Keratinocyte (primary cell): ENCODE measurements around the gene CLPTM1L. TPM values are rescaled to one million over a fixed set of nuclear protein-coding genes. Genes with fewer than 3 reads are reported as not detected.

Source experiments
- DNase-seq: peaks from one replicate; pipeline ENCODE4 v3.0.0-alpha.2; 2011; ENCODE audit warnings: low read depth, missing footprints, low spot score
- FAIRE-seq: peaks from 2 replicates; lab custom pipeline; 2011; peaks lifted over from hg19 to GRCh38; lab: Jason Lieb, UNC
- H2AFZ ChIP-seq: 2 replicates; pipeline ENCODE4 v1.6.0; 2012; ENCODE audit warnings: low read length, control low read depth, inconsistent platforms; ENCODE audit not compliant: control insufficient read depth
- H3K27ac ChIP-seq: 2 replicates; pipeline ENCODE4 v1.5.1; 2011; ENCODE audit warnings: low read length; ENCODE audit not compliant: control insufficient read depth, insufficient read depth
- H3K27me3 ChIP-seq: 3 replicates; pipeline ENCODE4 v1.6.0; 2011; ENCODE audit warnings: low read length; ENCODE audit not compliant: control insufficient read depth, insufficient read depth; ENCODE audit errors: extremely low read depth
- H3K36me3 ChIP-seq, 2 experiments: 2 replicates in 1 of 2; 3 replicates in 1 of 2; pipeline ENCODE4 v1.5.1; 2011; ENCODE audit warnings: low read length in 2 of 2, mild to moderate bottlenecking in 1 of 2; ENCODE audit not compliant: control insufficient read depth in 2 of 2, insufficient read depth in 2 of 2; ENCODE audit errors: extremely low read depth in 1 of 2
- H3K4me1 ChIP-seq: 3 replicates; pipeline ENCODE4 v1.5.1; 2011; ENCODE audit warnings: low read length; ENCODE audit not compliant: control insufficient read depth, insufficient read depth; ENCODE audit errors: extremely low read depth
- H3K4me2 ChIP-seq: 3 replicates; pipeline ENCODE4 v1.6.0; 2011; ENCODE audit warnings: low read depth, low read length; ENCODE audit not compliant: control insufficient read depth, insufficient read depth; ENCODE audit errors: extremely low read depth
- H3K4me3 ChIP-seq, 3 experiments: fragments of 200-600 bp in 1 of 3; sonication (generic) in 1 of 3; 2 replicates in 2 of 3; 3 replicates in 1 of 3; pipeline ENCODE4 v1.5.1; 2011 to 2016; ENCODE audit warnings: low read length in 3 of 3, mild to moderate bottlenecking in 3 of 3, control low read depth in 2 of 3, inconsistent platforms in 1 of 3, low read depth in 1 of 3, mixed read lengths in 1 of 3, mixed run types in 1 of 3, moderate library complexity in 1 of 3; ENCODE audit not compliant: control insufficient read depth in 2 of 3, insufficient read depth in 2 of 3; ENCODE audit errors: extremely low read depth in 1 of 3
- H3K79me2 ChIP-seq: 2 replicates; pipeline ENCODE4 v1.6.0; 2012; ENCODE audit warnings: low read length; ENCODE audit not compliant: control insufficient read depth, insufficient read depth
- H3K9ac ChIP-seq: 3 replicates; pipeline ENCODE4 v1.6.0; 2011; ENCODE audit warnings: low read length; ENCODE audit not compliant: control insufficient read depth, insufficient read depth; ENCODE audit errors: extremely low read depth
- H3K9me1 ChIP-seq: 3 replicates; pipeline ENCODE4 v1.6.0; 2011; ENCODE audit warnings: low read length; ENCODE audit not compliant: control insufficient read depth, insufficient read depth; ENCODE audit errors: extremely low read depth
- H3K9me3 ChIP-seq: 2 replicates; pipeline ENCODE4 v1.5.1; 2012; ENCODE audit warnings: low read depth, low read length; ENCODE audit not compliant: control insufficient read depth
- H4K20me1 ChIP-seq: 3 replicates; pipeline ENCODE4 v1.6.0; 2011; ENCODE audit warnings: low read length; ENCODE audit not compliant: control insufficient read depth, insufficient read depth; ENCODE audit errors: extremely low read depth
- EZH2 ChIP-seq: IDR thresholded peaks from one replicate; pipeline ENCODE4 v1.6.1; 2012; ENCODE audit warnings: inconsistent platforms, mild to moderate bottlenecking, low read length, moderate library complexity
- dilution Hi-C: fragments of 300-500 bp; cut with MboI; formaldehyde crosslinking; loops from one replicate; pipeline ENCODE4 v1.7.0; 2020; ENCODE audit warnings: low sequenced_read_pairs; ENCODE audit not compliant: extremely low pct_ligation_motif_present
- polyA plus RNA-seq, 5 experiments: library from polyadenylated mRNA; depleted of rRNA in 3 of 5; stranded (reverse) in 3 of 5; stranded (forward) in 1 of 5; unstranded in 1 of 5; fragments of >200 nt; gene quantifications; 1 replicate in 1 of 5; 2 replicates in 3 of 5; 3 replicates in 1 of 5; pipeline versions ENCODE4 v1.2.1 to v1.2.3, GENCODE V29; 2011 to 2012; ENCODE audit warnings: missing spikeins in 2 of 5, low read depth in 1 of 5, low replicate concordance in 1 of 5
- TF ChIP-seq, protein P1 (sequence below), 3 experiments: IDR thresholded peaks in 1 of 3; conservative IDR thresholded peaks in 1 of 3; optimal IDR thresholded peaks in 1 of 3; 2 replicates in 2 of 3; 3 replicates in 1 of 3; pipeline versions ENCODE3 to v1.5.1; 2011; ENCODE audit warnings: low read length in 3 of 3, mild to moderate bottlenecking in 3 of 3, moderate library complexity in 2 of 3, control low read depth in 1 of 3, inconsistent platforms in 1 of 3; ENCODE audit not compliant: insufficient read depth in 2 of 3; ENCODE audit errors: extremely low read depth in 1 of 3

Gene CLPTM1L
- polyA plus RNA-seq, 1 donor (not counting 4 experiments of a cell fraction or from before 2014, with no cell fraction given), result 142 TPM

DNA sequence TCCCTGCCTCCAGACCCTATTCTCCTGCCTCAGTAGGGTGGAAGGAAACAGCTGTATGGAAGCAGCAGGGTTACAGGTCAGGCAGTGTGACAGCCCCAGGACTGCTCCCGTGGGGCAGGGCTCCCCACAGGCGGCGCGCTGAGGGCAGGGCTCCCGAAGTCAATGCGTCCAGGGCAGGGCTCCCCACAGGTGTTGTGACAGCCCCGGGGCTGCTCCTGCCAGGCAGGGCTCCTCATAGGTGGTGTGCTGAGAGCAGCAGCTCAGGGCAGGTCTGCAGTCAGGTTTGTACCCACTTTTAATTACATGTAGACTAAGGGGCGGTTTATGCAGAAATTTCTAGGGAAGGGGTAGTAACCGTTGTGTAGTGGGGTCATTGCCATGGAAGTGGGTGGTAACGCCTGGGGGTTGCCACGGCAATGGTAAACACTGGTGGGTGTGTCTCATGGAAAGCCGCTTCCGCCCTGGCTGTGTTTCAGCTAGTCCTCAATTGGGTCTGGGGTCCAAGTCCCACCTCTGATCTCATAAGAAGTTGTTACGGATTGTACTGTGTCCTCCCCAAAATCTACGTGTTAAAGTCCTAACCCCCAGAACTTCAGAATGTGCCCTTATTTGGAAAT lies 33.4 kb downstream of the CLPTM1L start:
- Histone ChIP-seq H3K36me3 (no peaks in the 10 kb centered on the region), H3K9ac (no peak overlapping the region), H4K20me1 (no peaks in the 10 kb centered on the region), H3K27me3 (no peaks in the 10 kb centered on the region), H3K9me1 (no peaks in the 10 kb centered on the region), H2AFZ (no peak overlapping the region), H3K9me3 (peaks cover 8% of the 10 kb centered on the region), H3K79me2 (no peaks in the 10 kb centered on the region), H3K4me2 (no peak overlapping the region), H3K27ac (no peak overlapping the region), H3K4me1 (peaks cover 15% of the 10 kb centered on the region), H3K4me3 (no peak overlapping the region)
- FAIRE-seq (no peak), DNase-seq (no peak)
- TF ChIP-seq EZH2, result no peak
- TF ChIP-seq, protein P1, sequence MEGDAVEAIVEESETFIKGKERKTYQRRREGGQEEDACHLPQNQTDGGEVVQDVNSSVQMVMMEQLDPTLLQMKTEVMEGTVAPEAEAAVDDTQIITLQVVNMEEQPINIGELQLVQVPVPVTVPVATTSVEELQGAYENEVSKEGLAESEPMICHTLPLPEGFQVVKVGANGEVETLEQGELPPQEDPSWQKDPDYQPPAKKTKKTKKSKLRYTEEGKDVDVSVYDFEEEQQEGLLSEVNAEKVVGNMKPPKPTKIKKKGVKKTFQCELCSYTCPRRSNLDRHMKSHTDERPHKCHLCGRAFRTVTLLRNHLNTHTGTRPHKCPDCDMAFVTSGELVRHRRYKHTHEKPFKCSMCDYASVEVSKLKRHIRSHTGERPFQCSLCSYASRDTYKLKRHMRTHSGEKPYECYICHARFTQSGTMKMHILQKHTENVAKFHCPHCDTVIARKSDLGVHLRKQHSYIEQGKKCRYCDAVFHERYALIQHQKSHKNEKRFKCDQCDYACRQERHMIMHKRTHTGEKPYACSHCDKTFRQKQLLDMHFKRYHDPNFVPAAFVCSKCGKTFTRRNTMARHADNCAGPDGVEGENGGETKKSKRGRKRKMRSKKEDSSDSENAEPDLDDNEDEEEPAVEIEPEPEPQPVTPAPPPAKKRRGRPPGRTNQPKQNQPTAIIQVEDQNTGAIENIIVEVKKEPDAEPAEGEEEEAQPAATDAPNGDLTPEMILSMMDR (optimal IDR thresholded peaks at IDR 0.05 in 1 of 3, IDR thresholded peaks at IDR 0.05 in 1 of 3, conservative IDR thresholded peaks at IDR 0.05 in 1 of 3; ENCODE audit: extremely low read depth in 1 of 3, insufficient read depth in 2 of 3, low read length in 3 of 3), result no peak
- dilution Hi-C loops, result no loop called here

DNA sequence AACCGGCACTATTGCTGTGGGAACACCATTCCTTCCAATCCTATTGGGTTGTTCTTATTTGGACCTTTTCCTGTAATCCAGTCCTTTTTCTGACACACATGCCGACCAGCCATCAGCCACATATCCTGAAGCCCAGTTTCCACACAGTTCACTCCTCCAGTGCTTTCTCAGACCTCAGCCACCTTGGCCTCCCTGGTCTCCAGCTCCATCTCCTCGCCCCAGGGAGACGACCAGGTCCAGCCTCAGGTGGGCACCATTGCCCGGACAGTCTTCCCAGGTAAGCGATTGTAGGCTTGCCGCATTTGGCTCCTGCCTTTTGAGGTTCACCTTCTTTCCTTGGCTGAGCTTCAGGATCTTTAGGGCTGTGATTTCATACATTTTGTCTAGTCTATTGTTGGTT lies 34.8 kb downstream of the CLPTM1L start:
- TF ChIP-seq, protein P1 (optimal IDR thresholded peaks at IDR 0.05 in 1 of 3, IDR thresholded peaks at IDR 0.05 in 1 of 3, conservative IDR thresholded peaks at IDR 0.05 in 1 of 3; ENCODE audit: extremely low read depth in 1 of 3, insufficient read depth in 2 of 3, low read length in 3 of 3), result no peak
- no peak for TF ChIP-seq EZH2
- dilution Hi-C loops, result no loop called here
- H3K4me1 ChIP-seq, result peaks cover under 1% of the 10 kb centered on the region
- no peak overlapping the region for H3K9ac ChIP-seq
- DNase-seq (no peak), FAIRE-seq (no peak)
- no peaks in the 10 kb centered on the region for H3K27me3 ChIP-seq
- no peaks in the 10 kb centered on the region for H3K79me2 ChIP-seq
- no peak overlapping the region for H3K4me2 ChIP-seq
- peaks cover 8% of the 10 kb centered on the region for H3K9me3 ChIP-seq
- no peak overlapping the region for H2AFZ ChIP-seq
- H3K4me3 ChIP-seq, result no peak overlapping the region
- no peaks in the 10 kb centered on the region for H3K36me3 ChIP-seq
- no peaks in the 10 kb centered on the region for H3K9me1 ChIP-seq
- H3K27ac ChIP-seq, result no peak overlapping the region
- H4K20me1 ChIP-seq, result no peaks in the 10 kb centered on the region
